GM12878 (cell line): ENCODE data around the gene SPATA24.

ENCODE experiments used
- BHLHE40 ChIP-seq, 2 experiments: fragments of 450-650 bp in 1 of 2; IDR thresholded peaks; 2 replicates each; pipeline ENCODE4 v1.6.1; 2011 to 2017; ENCODE audit warnings: low read depth in 2 of 2, borderline replicate concordance in 1 of 2, improper control_type of control experiment in 1 of 2, low read length in 1 of 2, mild to moderate bottlenecking in 1 of 2
- CREB1 ChIP-seq: IDR thresholded peaks from 2 replicates; pipeline ENCODE4 v1.6.1; 2012; ENCODE audit warnings: low read depth, mild to moderate bottlenecking, inconsistent platforms
- EP300 ChIP-seq, 2 experiments: fragments of 150-350 bp in 1 of 2; IDR thresholded peaks; 2 replicates each; pipeline ENCODE4 v1.6.1; 2011 to 2012; ENCODE audit warnings: low read depth in 2 of 2, low read length in 2 of 2, borderline replicate concordance in 1 of 2, improper control_type of control experiment in 1 of 2, inconsistent platforms in 1 of 2; ENCODE audit not compliant: control insufficient read depth in 1 of 2
- EZH2 ChIP-seq: IDR thresholded peaks from 2 replicates; pipeline ENCODE4 v1.6.1; 2012; ENCODE audit warnings: low read depth, mild to moderate bottlenecking, control low read depth, inconsistent platforms, low read length, borderline replicate concordance; ENCODE audit not compliant: control insufficient read depth
- HDAC2 ChIP-seq: fragments of 200-600 bp; sonication (generic); IDR thresholded peaks from 2 replicates; pipeline ENCODE4 v1.6.1; 2017
- JUNB ChIP-seq: IDR thresholded peaks from 2 replicates; pipeline ENCODE4 v1.6.1; 2016; ENCODE audit warnings: antibody characterized with exemption, mild to moderate bottlenecking
- KDM1A ChIP-seq: fragments of 200-600 bp; sonication (generic); IDR thresholded peaks from 2 replicates; pipeline ENCODE4 v1.6.1; 2016; ENCODE audit warnings: borderline replicate concordance
- PKNOX1 ChIP-seq: fragments of 450-650 bp; IDR thresholded peaks from 2 replicates; pipeline ENCODE4 v1.6.1; 2016; ENCODE audit warnings: mild to moderate bottlenecking
- POLR2A ChIP-seq: IDR thresholded peaks from 2 replicates; pipeline ENCODE4 v1.6.1; 2011; ENCODE audit warnings: low read depth, mild to moderate bottlenecking, low read length
- SIN3A ChIP-seq: IDR thresholded peaks from 2 replicates; pipeline ENCODE4 v1.6.1; 2012; ENCODE audit warnings: low read depth, low read length, improper control_type of control experiment
- YY1 ChIP-seq: IDR thresholded peaks from 2 replicates; pipeline ENCODE4 v1.6.1; 2011; ENCODE audit warnings: low read depth, mild to moderate bottlenecking, low read length
- ZBTB4 ChIP-seq: fragments of 450-650 bp; formaldehyde crosslinking; IDR thresholded peaks from 2 replicates; pipeline ENCODE4 v1.4.0; 2022; ENCODE audit warnings: mild to moderate bottlenecking, moderate library complexity

- no peak for TF ChIP-seq EP300 (IDR thresholded peaks at IDR 0.05; ENCODE audit: borderline replicate concordance in 1 of 2, control insufficient read depth in 1 of 2, low read depth in 2 of 2, low read length in 2 of 2)
- TF ChIP-seq BHLHE40 (IDR thresholded peaks at IDR 0.05; ENCODE audit: borderline replicate concordance in 1 of 2, low read depth in 2 of 2, low read length in 1 of 2) = no peak
- no peak for TF ChIP-seq KDM1A
- TF ChIP-seq POLR2A = no peak
- no peak for TF ChIP-seq EZH2
- no peak for TF ChIP-seq HDAC2
- TF ChIP-seq CREB1 = no peak
- no peak for TF ChIP-seq PKNOX1
- TF ChIP-seq JUNB = no peak
- TF ChIP-seq ZBTB4 (CRISPR knock-in tag) = no peak
- TF ChIP-seq SIN3A = no peak
- no peak for TF ChIP-seq YY1
Measured at GRCh38 chr5:139371482-139372435, 32.1 kb downstream of the SPATA24 start.
